NCI-H2227 treated with DMSO at 0.1 percent for 48 hours (cell line): ENCODE measurements around the gene BOD1L2.
A peak's percentile ranks its signal among the peaks of the same experiment; 100 is the strongest.

Source experiments
- DNase-seq: peaks from one replicate; lab custom pipeline; 2025; lab: John Stamatoyannopoulos, UW

BOD1L2 gene

DNA sequence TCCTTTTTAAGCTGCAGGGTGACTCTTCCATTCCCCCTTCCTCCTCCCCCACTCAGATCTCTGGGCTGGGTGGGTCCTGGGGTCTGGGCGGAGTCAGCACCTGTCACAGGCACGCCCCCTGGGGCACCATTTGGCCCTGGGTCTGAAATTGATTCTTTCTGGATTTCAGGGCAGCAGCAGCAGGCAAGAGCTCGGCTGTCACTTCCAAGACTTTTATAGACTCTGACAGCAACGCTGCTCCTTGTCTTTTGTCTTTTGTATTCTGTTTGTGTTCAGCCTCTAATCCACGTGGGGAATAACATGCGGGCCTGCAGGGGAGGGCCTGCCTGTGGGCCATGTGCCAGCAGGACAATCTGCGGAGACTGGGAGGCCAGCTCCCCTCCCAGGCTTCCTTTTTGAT, 3.9 kb downstream of the BOD1L2 start:
- DNase-seq, result peak; percentile 9

DNA sequence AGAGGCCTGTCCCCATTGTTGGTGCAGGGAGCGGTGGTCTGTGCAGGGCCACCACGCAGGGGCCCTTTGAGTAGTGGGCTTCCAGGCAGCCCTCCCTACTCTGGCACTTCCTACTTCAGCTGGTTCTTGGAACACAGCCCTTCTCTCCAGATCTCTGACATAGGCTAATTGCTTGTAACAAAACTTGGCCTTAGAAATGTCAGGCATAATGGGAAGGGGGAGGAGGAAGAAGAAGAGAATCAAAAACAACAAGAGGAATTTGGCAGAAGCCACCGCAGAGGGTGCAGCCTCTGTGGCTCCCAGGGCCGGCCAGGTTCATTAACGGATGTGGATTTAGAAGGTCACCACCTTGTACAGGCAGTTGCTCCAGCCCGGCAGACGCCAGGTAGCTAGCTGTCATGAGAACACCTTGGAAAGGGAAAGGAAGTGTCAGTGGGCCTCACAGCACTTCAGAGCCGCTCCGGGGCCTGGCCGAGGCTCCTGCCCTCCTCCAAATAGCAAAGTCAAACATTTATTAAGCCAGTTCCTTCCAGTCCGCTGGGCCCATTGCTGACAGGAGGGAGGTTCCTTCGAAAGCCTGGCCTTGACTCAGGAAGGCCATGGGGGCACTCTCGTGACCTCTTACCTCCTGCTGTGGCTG, 7.4 kb downstream of the BOD1L2 start:
- DNase-seq, result no peak

DNA sequence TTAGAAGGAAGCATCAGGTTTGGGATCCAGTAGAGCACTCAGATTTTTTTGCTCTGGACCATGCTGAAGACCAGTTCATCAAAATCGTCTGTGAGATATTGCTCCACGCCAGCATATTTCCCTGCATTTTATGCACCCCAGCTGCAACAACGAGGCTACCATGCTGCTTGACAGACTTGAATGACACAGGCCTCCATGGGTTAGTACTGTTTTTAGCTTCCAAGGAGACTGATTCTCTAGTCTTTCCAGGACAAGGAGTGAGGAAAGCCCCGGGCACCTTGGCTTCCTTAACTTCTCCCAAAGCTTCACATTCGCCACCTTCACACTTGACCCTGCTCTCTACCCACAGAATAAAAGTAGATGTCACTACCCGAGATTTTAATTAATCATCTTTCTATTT, 17.5 kb downstream of the BOD1L2 start:
- DNase-seq, result no peak

- no peak for DNase-seq
These were observed 20.9 kb downstream of the BOD1L2 start for GRCh38 chr18:57167617-57168308.

DNA sequence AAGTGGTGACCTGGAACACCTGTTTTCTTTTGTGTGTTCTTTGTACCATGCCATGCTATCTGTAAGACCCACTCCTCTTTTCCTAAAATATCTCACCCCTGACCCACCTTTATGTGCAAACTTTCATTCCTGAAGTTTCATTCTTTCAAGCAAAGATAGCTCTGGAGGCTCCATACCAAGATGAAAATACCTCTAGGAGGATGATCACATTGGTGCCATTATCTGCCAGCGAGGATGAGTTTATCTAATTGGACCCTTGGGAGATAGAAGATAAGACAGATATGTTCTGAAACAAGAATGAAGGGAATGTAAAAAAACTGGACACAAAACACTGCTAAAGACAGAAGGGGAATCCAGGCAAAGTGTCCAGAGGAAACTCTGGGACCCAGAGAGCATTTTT, 24.1 kb downstream of the BOD1L2 start:
- no peak for DNase-seq

DNA sequence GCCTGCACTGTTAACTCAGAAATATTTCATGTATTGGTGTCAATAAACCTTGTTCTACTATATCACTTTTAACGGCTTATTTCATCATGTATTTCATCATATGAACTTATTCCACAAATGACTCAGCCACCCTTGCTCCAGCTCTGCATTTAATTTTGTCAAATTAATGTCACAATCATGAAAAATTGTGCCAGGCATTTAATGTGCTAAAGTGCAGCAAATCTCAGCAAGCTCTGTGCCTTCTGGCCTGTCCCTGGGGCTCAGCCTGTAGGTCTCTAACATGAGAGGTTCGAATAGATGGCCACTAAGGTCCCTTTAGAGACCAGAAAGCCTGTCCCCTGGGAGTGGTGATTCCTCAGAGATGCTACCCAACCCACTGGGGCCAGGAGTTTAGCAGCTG, 28.6 kb downstream of the BOD1L2 start:
- no peak for DNase-seq

- no peak for DNase-seq
These were observed 38.5 kb downstream of the BOD1L2 start for GRCh38 chr18:57185434-57185833.

GRCh38 chr18:57188851-57189557, 42.1 kb downstream of the BOD1L2 start:
- DNase-seq, result no peak

- no peak for DNase-seq
These were observed 43.1 kb downstream of the BOD1L2 start for GRCh38 chr18:57190026-57190425.

GRCh38 chr18:57194070-57194469, 47.2 kb downstream of the BOD1L2 start:
- DNase-seq, result no peak

- no peak for DNase-seq
These were observed 47.7 kb downstream of the BOD1L2 start for GRCh38 chr18:57194622-57195021.

DNA sequence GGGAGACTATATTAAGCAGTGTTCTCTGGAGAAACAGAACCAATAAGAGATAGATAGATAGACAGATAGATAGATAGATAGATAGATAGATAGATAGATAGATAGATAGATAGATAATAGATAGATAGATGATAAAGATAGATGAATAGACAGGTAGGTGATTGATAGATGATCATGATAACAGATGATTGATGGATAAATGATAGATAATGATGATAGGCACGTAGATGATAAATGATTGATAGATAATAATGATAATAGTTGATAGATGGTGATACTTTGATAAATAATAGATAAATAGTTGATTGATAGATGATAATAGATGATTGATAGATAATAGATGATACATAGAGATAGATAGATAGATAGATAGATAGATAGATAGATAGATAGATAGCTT, 48.5 kb downstream of the BOD1L2 start:
- DNase-seq, result no peak

- DNase-seq, result no peak
These were observed 50.4 kb downstream of the BOD1L2 start for GRCh38 chr18:57197261-57197660.

GRCh38 chr18:57198073-57198472, 51.2 kb downstream of the BOD1L2 start:
- DNase-seq, result no peak
